KMS-11 (cell line): ENCODE results near the gene TXNRD2.
A peak's percentile ranks its signal among the peaks of the same experiment; 100 is the strongest.

Source experiments
- H2AFZ ChIP-seq: fragments of 200-600 bp; sonication (generic); 2 replicates; pipeline ENCODE4 v1.6.1; 2016; ENCODE audit warnings: antibody characterized with exemption, mixed run types, low read depth
- H3K27ac ChIP-seq: fragments of 200-600 bp; sonication (generic); 2 replicates; pipeline ENCODE4 v1.6.1; 2016; ENCODE audit warnings: mild to moderate bottlenecking, mixed run types
- H3K27me3 ChIP-seq: fragments of 200-600 bp; sonication (generic); 2 replicates; pipeline ENCODE4 v1.6.1; 2017; ENCODE audit warnings: mild to moderate bottlenecking, low read depth, mixed run types, moderate library complexity; ENCODE audit not compliant: insufficient read depth
- H3K36me3 ChIP-seq: fragments of 200-600 bp; sonication (generic); 2 replicates; pipeline ENCODE4 v1.6.1; 2017; ENCODE audit warnings: mild to moderate bottlenecking, mixed run types; ENCODE audit not compliant: insufficient read depth
- H3K4me1 ChIP-seq: fragments of 200-600 bp; sonication (generic); 2 replicates; pipeline ENCODE4 v1.6.1; 2016; ENCODE audit warnings: mild to moderate bottlenecking, low read depth, mixed run types; ENCODE audit not compliant: poor library complexity, severe bottlenecking
- H3K4me2 ChIP-seq: fragments of 200-600 bp; sonication (generic); 2 replicates; pipeline ENCODE4 v1.7.0; 2016; ENCODE audit warnings: mild to moderate bottlenecking, mixed run types
- H3K4me3 ChIP-seq: fragments of 200-600 bp; sonication (generic); IDR thresholded peaks from 2 replicates; pipeline ENCODE4 v1.6.1; 2017; ENCODE audit warnings: low read depth, low read length, mixed read lengths; ENCODE audit not compliant: insufficient read depth
- H3K79me2 ChIP-seq: fragments of 200-600 bp; sonication (generic); 2 replicates; pipeline ENCODE4 v1.6.1; 2016; ENCODE audit warnings: low read depth, mixed run types; ENCODE audit not compliant: insufficient read depth
- H3K9ac ChIP-seq: fragments of 200-600 bp; sonication (generic); 2 replicates; pipeline ENCODE4 v1.6.1; 2016; ENCODE audit warnings: mild to moderate bottlenecking, mixed run types
- H4K20me1 ChIP-seq: fragments of 200-600 bp; sonication (generic); 2 replicates; pipeline ENCODE4 v1.6.1; 2016; ENCODE audit warnings: mild to moderate bottlenecking, mixed run types; ENCODE audit not compliant: insufficient read depth
- TF ChIP-seq, protein P1 (sequence below): fragments of 200-600 bp; sonication (generic); conservative IDR thresholded peaks from 2 replicates; pipeline ENCODE4 v1.6.1; 2017; ENCODE audit warnings: low read depth, mild to moderate bottlenecking, antibody characterized with exemption, low read length, moderate library complexity, mixed read lengths

Gene TXNRD2

DNA sequence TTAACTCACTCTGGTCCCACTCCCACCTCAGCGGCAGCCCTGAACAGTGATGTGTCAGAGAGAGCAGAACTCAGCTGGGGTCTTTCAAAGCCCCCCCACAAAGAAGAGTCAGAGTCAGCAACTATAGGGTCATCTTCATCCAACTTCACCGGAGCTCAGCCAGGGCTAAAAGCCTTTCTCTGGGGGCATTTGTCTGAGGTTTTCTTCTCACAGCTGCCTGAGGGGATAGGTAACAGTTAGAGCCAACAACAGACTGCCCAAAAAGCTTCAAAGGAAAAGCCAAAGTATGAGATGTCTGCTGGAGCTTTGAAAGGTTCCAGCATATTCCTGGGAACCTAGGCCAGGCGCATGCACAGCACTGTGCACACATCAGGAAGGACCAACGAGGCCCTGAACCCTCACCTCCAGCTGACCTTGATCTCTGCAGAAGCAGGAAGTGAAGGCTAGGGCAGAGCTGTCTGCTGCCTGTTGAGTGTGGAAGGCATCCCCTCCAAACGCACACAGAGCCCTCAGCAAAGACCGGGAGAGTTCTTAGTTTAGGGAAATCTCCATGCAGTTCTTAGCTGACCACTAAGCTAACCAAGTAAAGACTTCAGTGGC is 28.2 kb downstream of the TXNRD2 start:
- no peaks in the 10 kb centered on the region for H3K4me1 ChIP-seq
- H3K4me3 ChIP-seq = no peak overlapping the region
- no peak overlapping the region for H3K4me2 ChIP-seq
- no peaks in the 10 kb centered on the region for H4K20me1 ChIP-seq
- H3K79me2 ChIP-seq = no peaks in the 10 kb centered on the region
- TF ChIP-seq, protein P1, sequence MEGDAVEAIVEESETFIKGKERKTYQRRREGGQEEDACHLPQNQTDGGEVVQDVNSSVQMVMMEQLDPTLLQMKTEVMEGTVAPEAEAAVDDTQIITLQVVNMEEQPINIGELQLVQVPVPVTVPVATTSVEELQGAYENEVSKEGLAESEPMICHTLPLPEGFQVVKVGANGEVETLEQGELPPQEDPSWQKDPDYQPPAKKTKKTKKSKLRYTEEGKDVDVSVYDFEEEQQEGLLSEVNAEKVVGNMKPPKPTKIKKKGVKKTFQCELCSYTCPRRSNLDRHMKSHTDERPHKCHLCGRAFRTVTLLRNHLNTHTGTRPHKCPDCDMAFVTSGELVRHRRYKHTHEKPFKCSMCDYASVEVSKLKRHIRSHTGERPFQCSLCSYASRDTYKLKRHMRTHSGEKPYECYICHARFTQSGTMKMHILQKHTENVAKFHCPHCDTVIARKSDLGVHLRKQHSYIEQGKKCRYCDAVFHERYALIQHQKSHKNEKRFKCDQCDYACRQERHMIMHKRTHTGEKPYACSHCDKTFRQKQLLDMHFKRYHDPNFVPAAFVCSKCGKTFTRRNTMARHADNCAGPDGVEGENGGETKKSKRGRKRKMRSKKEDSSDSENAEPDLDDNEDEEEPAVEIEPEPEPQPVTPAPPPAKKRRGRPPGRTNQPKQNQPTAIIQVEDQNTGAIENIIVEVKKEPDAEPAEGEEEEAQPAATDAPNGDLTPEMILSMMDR = no peak
- H3K27ac ChIP-seq = no peak overlapping the region
- H3K9ac ChIP-seq = no peak overlapping the region
- no peaks in the 10 kb centered on the region for H3K27me3 ChIP-seq
- H3K36me3 ChIP-seq = peaks cover 4% of the 10 kb centered on the region; the same call in 1 of the 2 replicates
- no peak overlapping the region for H2AFZ ChIP-seq

DNA sequence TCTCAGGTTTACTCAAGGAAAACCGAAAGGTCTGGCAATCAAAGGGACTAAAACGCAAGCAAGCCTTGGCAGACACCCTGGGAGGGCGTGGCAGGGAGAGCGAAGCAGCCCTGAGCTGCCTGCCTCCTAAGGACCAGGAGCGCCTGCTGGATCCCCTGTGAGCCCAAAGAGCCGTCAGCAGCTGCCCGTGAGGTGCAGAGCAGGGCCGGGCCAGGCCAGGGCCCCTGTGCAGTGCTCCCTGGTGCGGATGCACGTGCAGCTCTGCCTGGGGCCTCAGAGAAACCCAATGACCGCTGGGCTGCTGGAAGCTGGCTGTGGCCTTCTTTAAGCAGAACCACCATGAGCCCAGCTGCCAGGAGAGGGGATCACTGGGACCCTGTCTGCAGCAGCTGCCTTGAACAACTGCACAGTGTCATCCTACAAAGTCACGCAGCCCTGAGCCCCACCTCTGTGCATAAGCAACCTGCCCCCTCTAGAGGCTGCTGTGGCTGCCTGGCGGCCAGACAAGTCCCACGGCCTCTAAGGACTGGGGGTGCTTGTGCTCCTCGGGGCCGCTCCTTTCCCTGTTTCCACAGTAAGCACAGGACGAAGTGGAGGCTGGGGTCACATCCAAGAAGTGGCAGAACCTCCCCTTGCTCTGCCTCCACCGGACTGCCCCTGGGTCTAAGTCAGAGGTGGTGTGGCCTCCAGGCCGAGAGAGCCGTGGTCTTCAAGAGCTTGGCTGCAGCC is 29.2 kb downstream of the TXNRD2 start:
- no peak overlapping the region for H2AFZ ChIP-seq
- TF ChIP-seq, protein P1 = no peak
- H3K4me3 ChIP-seq = no peak overlapping the region
- H3K36me3 ChIP-seq = peaks cover 4% of the 10 kb centered on the region; the same call in 1 of the 2 replicates
- H3K79me2 ChIP-seq = no peaks in the 10 kb centered on the region
- H3K27me3 ChIP-seq = no peaks in the 10 kb centered on the region
- H3K4me2 ChIP-seq = no peak overlapping the region
- no peaks in the 10 kb centered on the region for H3K4me1 ChIP-seq
- no peak overlapping the region for H3K9ac ChIP-seq
- no peaks in the 10 kb centered on the region for H4K20me1 ChIP-seq
- H3K27ac ChIP-seq = no peak overlapping the region

DNA sequence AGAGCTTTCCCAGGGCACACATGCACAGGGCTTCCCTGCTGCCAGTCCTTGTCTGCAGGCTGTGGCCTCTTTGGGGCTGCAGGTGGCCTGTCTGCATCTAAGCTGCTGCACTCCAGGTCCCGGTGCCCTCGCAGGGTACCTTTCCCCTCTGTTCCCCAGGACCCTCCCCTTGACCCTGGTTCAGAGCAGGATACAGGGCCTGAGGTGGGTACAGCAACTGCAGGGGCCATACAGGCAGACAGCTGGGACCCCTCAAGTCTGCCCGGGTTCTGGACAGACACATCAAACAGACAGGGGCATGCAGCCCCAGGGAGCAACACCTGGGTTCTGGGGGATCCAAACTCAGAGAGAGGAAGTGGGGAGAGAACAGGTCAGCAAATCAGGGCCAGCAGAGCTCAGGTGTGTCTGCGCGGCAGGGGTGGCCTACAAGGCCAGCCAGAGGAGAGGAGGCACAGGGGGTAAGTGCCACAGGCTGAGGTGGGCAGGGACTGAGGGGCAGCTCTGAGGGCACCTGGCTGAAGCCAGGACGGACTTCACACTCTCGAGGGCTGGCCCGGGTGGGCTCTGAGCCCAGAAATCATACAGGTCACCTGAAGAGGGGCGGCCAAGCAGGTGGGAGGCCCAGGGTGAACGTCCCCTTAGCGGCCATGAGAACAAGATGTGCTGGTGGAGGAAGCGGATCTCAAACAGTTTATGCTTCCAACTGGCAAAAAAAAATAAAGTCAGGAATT is 29.9 kb downstream of the TXNRD2 start:
- Histone ChIP-seq H4K20me1 (no peaks in the 10 kb centered on the region), H3K4me1 (no peaks in the 10 kb centered on the region), H3K79me2 (no peaks in the 10 kb centered on the region), H3K27me3 (no peaks in the 10 kb centered on the region), H3K4me2 (no peak overlapping the region), H3K27ac (no peak overlapping the region), H3K36me3 (peaks cover 4% of the 10 kb centered on the region; the same call in 1 of the 2 replicates), H3K9ac (no peak overlapping the region), H3K4me3 (no peak overlapping the region), H2AFZ (no peak overlapping the region)
- TF ChIP-seq, protein P1 = no peak

DNA sequence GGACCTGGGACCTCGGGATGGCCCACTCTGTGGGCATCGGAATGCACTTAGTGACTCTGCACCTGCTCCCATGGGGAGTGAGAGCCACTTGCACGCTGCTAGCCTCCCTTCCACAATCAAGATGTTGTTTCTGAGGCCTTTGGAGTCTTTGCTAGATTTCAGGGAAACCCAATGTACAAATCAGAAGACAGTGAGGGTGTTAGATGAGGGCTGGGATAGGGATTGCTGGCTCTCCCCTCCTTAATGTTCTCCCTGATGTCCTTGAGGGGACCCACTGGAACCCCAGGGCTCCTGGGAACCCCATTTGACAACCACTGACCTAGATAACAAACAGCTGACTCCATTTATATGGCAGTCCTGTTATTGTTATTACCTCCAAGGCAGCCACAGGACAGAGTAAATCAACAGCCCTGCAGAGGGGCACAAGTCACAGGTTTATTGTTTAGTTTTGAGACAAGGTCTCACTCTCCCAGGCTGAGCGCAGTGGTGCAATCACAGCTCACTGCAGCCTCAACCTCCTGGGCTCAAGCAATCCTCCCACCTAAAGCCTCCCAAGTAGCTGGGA is 31.4 kb downstream of the TXNRD2 start:
- TF ChIP-seq, protein P1 = peak; percentile 56; the same call in 1 of the 2 replicates
- H3K27me3 ChIP-seq = no peaks in the 10 kb centered on the region
- H2AFZ ChIP-seq = no peak overlapping the region
- H4K20me1 ChIP-seq = no peaks in the 10 kb centered on the region
- H3K4me1 ChIP-seq = no peaks in the 10 kb centered on the region
- H3K79me2 ChIP-seq = no peaks in the 10 kb centered on the region
- H3K36me3 ChIP-seq = peaks cover 4% of the 10 kb centered on the region; the same call in 1 of the 2 replicates
- H3K4me3 ChIP-seq = no peak overlapping the region
- H3K27ac ChIP-seq = no peak overlapping the region
- no peak overlapping the region for H3K9ac ChIP-seq
- H3K4me2 ChIP-seq = no peak overlapping the region
